H1 (cell line): ENCODE measurements around the gene EPHB1. TPM values are rescaled to one million over a fixed set of nuclear protein-coding genes. Genes with fewer than 3 reads are reported as not detected.

ENCODE experiments used
- CTCF ChIA-PET: fragments of 300-600 bp; sonication (Branson Sonifier 250); formaldehyde crosslinking; loops from one replicate; lab custom pipeline; 2021; ENCODE audit not compliant: partially characterized antibody; lab: Charles Lee
- POLR2A ChIA-PET: fragments of 300-600 bp; sonication (Branson Sonifier 250); formaldehyde crosslinking; loops from one replicate; lab custom pipeline; 2021; ENCODE audit warnings: inconsistent platforms; ENCODE audit not compliant: partially characterized antibody; lab: Charles Lee
- DNase-seq, 2 experiments: peaks; one replicate each; pipeline versions ENCODE4 v3.0.0 to v3.0.0-alpha.2; 2010 to 2022; ENCODE audit warnings: low spot score in 2 of 2, low read depth in 1 of 2, mixed read lengths in 1 of 2
- FAIRE-seq: peaks from 2 replicates; lab custom pipeline; 2011; peaks lifted over from hg19 to GRCh38; lab: Jason Lieb, UNC
- H2AFZ ChIP-seq: 2 replicates; pipeline ENCODE4 v1.8.1; 2012; ENCODE audit warnings: low read length, inconsistent platforms
- H2AK5ac ChIP-seq: 2 replicates; pipeline ENCODE4 v1.6.1; 2013; ENCODE audit warnings: low read depth, low read length
- H2BK120ac ChIP-seq: replicated peaks from 2 replicates; pipeline ENCODE3; 2013; ENCODE audit warnings: low read depth, low read length, inconsistent platforms
- H2BK12ac ChIP-seq: 2 replicates; pipeline ENCODE4 v1.6.1; 2013; ENCODE audit warnings: low read depth, low read length
- H2BK15ac ChIP-seq: 2 replicates; pipeline ENCODE4 v1.6.1; 2013; ENCODE audit warnings: low read length
- H2BK20ac ChIP-seq: 2 replicates; pipeline ENCODE4 v1.6.1; 2013; ENCODE audit warnings: low read length
- H2BK5ac ChIP-seq: 2 replicates; pipeline ENCODE4 v1.6.1; 2013; ENCODE audit warnings: low read depth, low read length
- H3K14ac ChIP-seq: 2 replicates; pipeline ENCODE4 v1.6.1; 2013; ENCODE audit warnings: inconsistent platforms; ENCODE audit not compliant: insufficient read length
- H3K18ac ChIP-seq: 2 replicates; pipeline ENCODE4 v1.6.1; 2013; ENCODE audit warnings: low read length; ENCODE audit errors: extremely low read depth
- H3K23ac ChIP-seq: 2 replicates; pipeline ENCODE4 v1.6.1; 2013; ENCODE audit warnings: inconsistent platforms; ENCODE audit not compliant: insufficient read length
- H3K23me2 ChIP-seq: 2 replicates; pipeline ENCODE4 v1.6.1; 2013; ENCODE audit warnings: low read depth, low read length
- H3K27ac ChIP-seq: 2 replicates; pipeline ENCODE4 v1.6.1; 2011; ENCODE audit warnings: low read depth, low read length, inconsistent platforms
- H3K27me3 ChIP-seq, 4 experiments: replicated peaks in 1 of 4; 1 replicate in 1 of 4; 2 replicates in 3 of 4; pipeline versions ENCODE4 v1.6.1 to v1.8.1; 2011 to 2013; ENCODE audit warnings: low read length in 3 of 4, mild to moderate bottlenecking in 3 of 4, inconsistent platforms in 2 of 4, mixed read lengths in 2 of 4, moderate library complexity in 1 of 4; ENCODE audit not compliant: control insufficient read depth in 3 of 4, insufficient read depth in 3 of 4; ENCODE audit errors: extremely low read depth in 1 of 4
- H3K36me3 ChIP-seq, 4 experiments: 2 replicates each; pipeline versions ENCODE4 v1.6.1 to v1.8.1; 2011 to 2013; ENCODE audit warnings: mild to moderate bottlenecking in 4 of 4, low read length in 3 of 4, moderate library complexity in 2 of 4, control low read depth in 1 of 4, inconsistent platforms in 1 of 4; ENCODE audit not compliant: insufficient read depth in 4 of 4, control insufficient read depth in 2 of 4
- H3K4ac ChIP-seq: replicated peaks from 2 replicates; pipeline ENCODE3; 2013; ENCODE audit warnings: low read length, low read depth, mixed read lengths, inconsistent platforms; ENCODE audit not compliant: insufficient read length
- H3K4me1 ChIP-seq, 4 experiments: replicated peaks in 1 of 4; 1 replicate in 1 of 4; 2 replicates in 3 of 4; pipeline versions ENCODE4 v1.6.1 to v1.8.1; 2011 to 2013; ENCODE audit warnings: low read length in 3 of 4, inconsistent platforms in 2 of 4, mixed read lengths in 1 of 4; ENCODE audit not compliant: insufficient read depth in 4 of 4, control insufficient read depth in 3 of 4
- H3K4me2 ChIP-seq, 2 experiments: 2 replicates each; pipeline versions ENCODE4 v1.6.1 to v1.8.1; 2011 to 2013; ENCODE audit warnings: low read depth in 2 of 2, low read length in 2 of 2, control low read depth in 1 of 2, inconsistent platforms in 1 of 2, mild to moderate bottlenecking in 1 of 2; ENCODE audit not compliant: insufficient read depth in 1 of 2
- H3K4me3 ChIP-seq, 4 experiments: fragments of 200-600, 300-600 bp in 1 of 4; sonication (generic), shearing (Covaris generic), sonication (Bioruptor Twin) in 1 of 4; 2 replicates each; pipeline versions ENCODE4 v1.5.1 to v1.8.1; 2011 to 2016; ENCODE audit warnings: low read length in 4 of 4, low read depth in 3 of 4, control low read depth in 2 of 4, inconsistent platforms in 2 of 4, mild to moderate bottlenecking in 2 of 4, mixed read lengths in 1 of 4, moderate library complexity in 1 of 4; ENCODE audit not compliant: insufficient read depth in 2 of 4; ENCODE audit errors: extremely low read depth in 1 of 4
- H3K56ac ChIP-seq: replicated peaks from 2 replicates; pipeline ENCODE3; 2013; ENCODE audit warnings: low read depth, mild to moderate bottlenecking, mixed read lengths, low read length, inconsistent platforms; ENCODE audit not compliant: insufficient read length
- H3K79me1 ChIP-seq: 2 replicates; pipeline ENCODE4 v1.6.1; 2013; ENCODE audit warnings: low read depth, low read length, control low read depth
- H3K79me2 ChIP-seq, 2 experiments: 2 replicates each; pipeline versions ENCODE4 v1.6.1 to v1.8.1; 2012 to 2013; ENCODE audit warnings: low read length in 2 of 2, mild to moderate bottlenecking in 2 of 2, inconsistent platforms in 1 of 2; ENCODE audit not compliant: insufficient read depth in 2 of 2, control insufficient read depth in 1 of 2
- H3K9ac ChIP-seq, 4 experiments: replicated peaks in 1 of 4; 1 replicate in 1 of 4; 2 replicates in 3 of 4; pipeline versions ENCODE4 v1.6.1 to v1.8.1; 2011 to 2013; ENCODE audit warnings: low read depth in 3 of 4, low read length in 3 of 4, control low read depth in 2 of 4, mild to moderate bottlenecking in 2 of 4, moderate library complexity in 2 of 4, inconsistent platforms in 1 of 4; ENCODE audit errors: extremely low read depth in 1 of 4
- H3K9me3 ChIP-seq, 2 experiments: 2 replicates each; pipeline versions ENCODE4 v1.6.1 to v1.8.1; 2012 to 2013; ENCODE audit warnings: mild to moderate bottlenecking in 2 of 2, moderate library complexity in 2 of 2, control low read depth in 1 of 2, inconsistent platforms in 1 of 2, low read depth in 1 of 2, low read length in 1 of 2, mixed read lengths in 1 of 2; ENCODE audit not compliant: insufficient read depth in 2 of 2
- H4K20me1 ChIP-seq, 2 experiments: replicated peaks in 1 of 2; 2 replicates each; pipeline versions ENCODE3 to v1.8.1; 2011 to 2013; ENCODE audit warnings: inconsistent platforms in 2 of 2, low read length in 2 of 2, mild to moderate bottlenecking in 1 of 2; ENCODE audit not compliant: insufficient read depth in 2 of 2, control insufficient read depth in 1 of 2
- H4K5ac ChIP-seq: 2 replicates; pipeline ENCODE4 v1.6.1; 2013; ENCODE audit warnings: low read length, low read depth, mixed read lengths, inconsistent platforms; ENCODE audit not compliant: insufficient read length
- H4K8ac ChIP-seq: 2 replicates; pipeline ENCODE4 v1.8.0; 2013; ENCODE audit warnings: mild to moderate bottlenecking, moderate library complexity, low read length, inconsistent platforms; ENCODE audit not compliant: insufficient read depth; ENCODE audit errors: extremely low read depth
- H4K91ac ChIP-seq: replicated peaks from 2 replicates; pipeline ENCODE3; 2013; ENCODE audit warnings: low read length, mixed read lengths, inconsistent platforms; ENCODE audit not compliant: insufficient read length
- CBX8 ChIP-seq: fragments of 300-800, 300-1000 bp; sonication (generic); IDR thresholded peaks from 2 replicates; pipeline ENCODE4 v1.7.1; 2016; ENCODE audit warnings: low read depth, low read length, borderline replicate concordance
- EZH2 ChIP-seq: fragments of 200-600 bp; sonication (generic); IDR thresholded peaks from 2 replicates; pipeline ENCODE4 v1.7.1; 2012; ENCODE audit warnings: low read depth, mild to moderate bottlenecking, moderate library complexity, low read length, inconsistent platforms; ENCODE audit not compliant: severe bottlenecking
- GABPA ChIP-seq: IDR thresholded peaks from 2 replicates; pipeline ENCODE4 v1.6.1; 2011; ENCODE audit warnings: mild to moderate bottlenecking, low read length, moderate library complexity, borderline replicate concordance; ENCODE audit not compliant: insufficient read depth
- HDAC2 ChIP-seq, 2 experiments: fragments of 300-600 bp in 1 of 2; sonication (generic) in 1 of 2; IDR thresholded peaks; 2 replicates each; pipeline ENCODE4 v1.6.1; 2011 to 2012; ENCODE audit warnings: low read depth in 2 of 2, low read length in 2 of 2, mild to moderate bottlenecking in 2 of 2, moderate library complexity in 2 of 2, borderline replicate concordance in 1 of 2, inconsistent platforms in 1 of 2
- JUND ChIP-seq: IDR thresholded peaks from 2 replicates; pipeline ENCODE4 v1.6.1; 2011; ENCODE audit warnings: mild to moderate bottlenecking, improper control_type of control experiment, low read length
- KDM4A ChIP-seq: IDR thresholded peaks from one replicate; pipeline ENCODE4 v1.7.1; 2012; ENCODE audit warnings: low read depth, mild to moderate bottlenecking, moderate library complexity, low read length, inconsistent platforms; ENCODE audit not compliant: severe bottlenecking
- RFX5 ChIP-seq: IDR thresholded peaks from 2 replicates; pipeline ENCODE4 v1.6.1; 2011; ENCODE audit warnings: low read depth, low read length, improper control_type of control experiment, borderline replicate concordance
- RXRA ChIP-seq: IDR thresholded peaks from 2 replicates; pipeline ENCODE4 v1.6.1; 2011; ENCODE audit warnings: low read depth, mild to moderate bottlenecking, low read length, moderate library complexity; ENCODE audit not compliant: insufficient read depth
- SUZ12 ChIP-seq: fragments of 200-600 bp; sonication (generic); IDR thresholded peaks from 2 replicates; pipeline ENCODE4 v1.6.1; 2012; ENCODE audit warnings: mild to moderate bottlenecking, inconsistent platforms, low read length, moderate library complexity, mixed read lengths
- TAF7 ChIP-seq: optimal IDR thresholded peaks from 2 replicates; pipeline ENCODE3; 2011; ENCODE audit warnings: low read depth, mild to moderate bottlenecking, inconsistent platforms, low read length, moderate library complexity, borderline replicate concordance
- TBP ChIP-seq: IDR thresholded peaks from 2 replicates; pipeline ENCODE4 v1.6.1; 2011; ENCODE audit warnings: low read depth, low read length, improper control_type of control experiment
- TCF12 ChIP-seq: IDR thresholded peaks from 2 replicates; pipeline ENCODE4 v1.6.1; 2011; ENCODE audit warnings: low read depth, mild to moderate bottlenecking, low read length
- YY1 ChIP-seq: IDR thresholded peaks from 2 replicates; pipeline ENCODE4 v1.6.1; 2011; ENCODE audit warnings: low read depth, mild to moderate bottlenecking, low read length
- WGBS, 2 experiments: shearing (Covaris generic) in 1 of 2; methylation state at CpG; one replicate each; pipeline versions ENCODE4 v1.1.6 to v1.1.7; 2013 to 2015; ENCODE audit warnings: low lambda C conversion rate in 2 of 2, mixed read lengths in 2 of 2, inconsistent platforms in 1 of 2, low coverage in 1 of 2, missing lambda C conversion rate in 1 of 2; ENCODE audit not compliant: insufficient replicate concordance in 2 of 2, insufficient coverage in 1 of 2, insufficient read length in 1 of 2; ENCODE audit errors: extremely low coverage in 1 of 2, missing lambda C conversion rate in 1 of 2; 5-methylcytosine and 5-hydroxymethylcytosine counted together
- polyA plus RNA-seq, 7 experiments: library from polyadenylated mRNA; depleted of rRNA in 3 of 7; stranded (reverse) in 5 of 7; unstranded in 2 of 7; fragments of >200 nt in 5 of 7; fragments of 200-250 nt in 2 of 7; gene quantifications; 1 replicate in 5 of 7; 2 replicates in 1 of 7; 4 replicates in 1 of 7; pipeline versions ENCODE4 v1.2.1 to v1.2.3, GENCODE V29; 2011 to 2013; ENCODE audit warnings: missing spikeins in 2 of 7, mixed read lengths in 2 of 7
- total RNA-seq: library from RNA; stranded (reverse); fragmentation: NEBNext Ultra II Directional; extraction: Animal tissue kit (Norgen Biotek cat#: 25700); gene quantifications from 2 replicates; pipeline ENCODE4 v1.2.1, GENCODE V29; 2021
- TF ChIP-seq, protein P1 (sequence below): IDR thresholded peaks from 2 replicates; pipeline ENCODE4 v1.6.1; 2012; ENCODE audit warnings: inconsistent platforms

The EPHB1 gene
- total and polyA plus RNA-seq, 2 of the 8 experiments (the other 6 are each of a cell fraction or from before 2014, with no cell fraction given), result 3.5 to 5.9 TPM

DNA sequence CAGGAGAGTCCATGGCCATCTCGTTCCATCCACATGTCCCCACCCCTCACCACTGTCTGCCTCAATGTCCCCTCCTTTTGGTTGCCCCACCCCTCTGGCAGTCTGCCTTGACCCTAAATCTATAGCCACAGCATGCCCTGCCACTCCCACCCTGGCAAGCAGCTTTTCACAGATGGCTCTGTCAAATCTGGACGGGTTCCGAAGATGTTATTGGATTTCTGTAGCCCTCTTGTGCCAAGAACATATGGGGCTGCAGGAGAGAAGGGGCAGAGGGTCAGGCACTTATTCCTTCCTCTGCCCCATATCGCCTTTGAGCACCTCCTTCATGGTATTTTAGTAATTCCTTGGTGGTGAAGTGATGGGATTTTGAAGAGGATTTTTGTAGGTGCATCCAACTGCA lies 57.1 kb downstream of the EPHB1 start:
- Histone ChIP-seq H3K4me2 (no peak overlapping the region), H3K9me3 (no peaks in the 10 kb centered on the region), H3K23me2 (0 out of 2 replicates have a peak, but pooled peaks cover 1% of the 10 kb centered on the region), H2BK20ac (no peak overlapping the region), H3K56ac (no peak overlapping the region), H3K36me3 (no peaks in the 10 kb centered on the region), H3K79me1 (no peaks in the 10 kb centered on the region), H3K4me1 (peaks cover 0 to 7% (median 3%) of the 10 kb centered on the region in 4 experiments; a peak in 2 of 7 replicates), H2BK12ac (no peak overlapping the region), H2BK120ac (no peak overlapping the region), H4K5ac (no peak overlapping the region), H4K91ac (no peak overlapping the region), H3K18ac (no peak overlapping the region), H3K14ac (no peak overlapping the region), H2BK15ac (no peak overlapping the region), H3K27ac (no peak overlapping the region), H3K79me2 (no peaks in the 10 kb centered on the region), H3K4me3 (no peak overlapping the region), H4K8ac (no peak overlapping the region), H2BK5ac (no peak overlapping the region), H4K20me1 (peaks cover 0 to 2% of the 10 kb centered on the region in 2 experiments), H2AK5ac (no peak overlapping the region), H3K4ac (no peak overlapping the region), H3K27me3 (no peaks in the 10 kb centered on the region), H2AFZ (no peak overlapping the region), H3K23ac (no peak overlapping the region), H3K9ac (no peak overlapping the region)
- POLR2A ChIA-PET, result no interaction called here
- FAIRE-seq (no peak), DNase-seq (no peak)
- 84% methylated on average over 4 of the region's 4 CpGs; no CpG with 5 or more reads in 1 of the 2 experiments for WGBS, 2 experiments
- CTCF ChIA-PET, result interaction anchor here (5.9 kb wide), 1 partner anchor 14 kb away, joined by 31 read pairs; no protein-coding TSS in a partner anchor
- TF ChIP-seq TBP, result no peak
- no peak for TF ChIP-seq RXRA
- no peak for TF ChIP-seq JUND
- no peak for TF ChIP-seq YY1
- no peak for TF ChIP-seq HDAC2 (IDR thresholded peaks at IDR 0.05; ENCODE audit: borderline replicate concordance in 1 of 2, low read depth in 2 of 2, low read length in 2 of 2)
- TF ChIP-seq RFX5, result no peak
- no peak for TF ChIP-seq EZH2
- TF ChIP-seq GABPA, result no peak
- no peak for TF ChIP-seq CBX8
- no peak for TF ChIP-seq KDM4A
- TF ChIP-seq TCF12, result no peak
- TF ChIP-seq SUZ12, result no peak
- no peak for TF ChIP-seq TAF7
- TF ChIP-seq, protein P1, sequence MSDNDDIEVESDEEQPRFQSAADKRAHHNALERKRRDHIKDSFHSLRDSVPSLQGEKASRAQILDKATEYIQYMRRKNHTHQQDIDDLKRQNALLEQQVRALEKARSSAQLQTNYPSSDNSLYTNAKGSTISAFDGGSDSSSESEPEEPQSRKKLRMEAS, result no peak
